ENCODE results near the gene ODF4.

ODF4 gene

DNA sequence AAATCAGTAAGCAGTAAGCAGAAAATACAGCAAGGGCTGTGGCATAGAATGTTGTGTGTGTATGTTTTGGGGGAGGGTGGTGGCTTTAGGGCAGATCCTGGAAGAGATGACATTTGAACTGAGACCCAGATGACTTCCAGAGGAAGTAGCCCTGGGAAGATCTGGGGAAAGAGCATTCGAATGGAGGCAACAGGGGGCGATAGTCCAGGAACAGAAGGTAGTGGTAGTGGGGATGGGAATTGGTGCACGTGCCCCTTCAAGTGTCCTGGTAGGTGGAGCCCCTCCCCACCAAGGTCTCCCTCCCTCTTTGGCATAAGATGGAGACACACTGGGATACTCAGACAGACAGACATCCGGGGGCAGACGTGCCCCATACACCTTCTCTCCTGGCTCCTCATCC, 15.5 kb upstream of the ODF4 start:
- no peak for DNase-seq (ENCODE audit: extremely low spot score)
- CTCF ChIA-PET, result no interaction called here
- POLR2A ChIA-PET, result no interaction called here
- no peak for TF ChIP-seq CTCF (IDR thresholded peaks at IDR 0.05; ENCODE audit: control extremely low read depth, extremely low read depth, low read depth, missing control alignments)

- no peak for TF ChIP-seq CTCF (IDR thresholded peaks at IDR 0.05; ENCODE audit: control extremely low read depth, extremely low read depth, low read depth, missing control alignments)
- POLR2A ChIA-PET, result no interaction called here
- CTCF ChIA-PET, result no interaction called here
- DNase-seq (ENCODE audit: extremely low spot score), result no peak
Measured at GRCh38 chr17:8324923-8325322, 14.7 kb upstream of the ODF4 start.

DNA sequence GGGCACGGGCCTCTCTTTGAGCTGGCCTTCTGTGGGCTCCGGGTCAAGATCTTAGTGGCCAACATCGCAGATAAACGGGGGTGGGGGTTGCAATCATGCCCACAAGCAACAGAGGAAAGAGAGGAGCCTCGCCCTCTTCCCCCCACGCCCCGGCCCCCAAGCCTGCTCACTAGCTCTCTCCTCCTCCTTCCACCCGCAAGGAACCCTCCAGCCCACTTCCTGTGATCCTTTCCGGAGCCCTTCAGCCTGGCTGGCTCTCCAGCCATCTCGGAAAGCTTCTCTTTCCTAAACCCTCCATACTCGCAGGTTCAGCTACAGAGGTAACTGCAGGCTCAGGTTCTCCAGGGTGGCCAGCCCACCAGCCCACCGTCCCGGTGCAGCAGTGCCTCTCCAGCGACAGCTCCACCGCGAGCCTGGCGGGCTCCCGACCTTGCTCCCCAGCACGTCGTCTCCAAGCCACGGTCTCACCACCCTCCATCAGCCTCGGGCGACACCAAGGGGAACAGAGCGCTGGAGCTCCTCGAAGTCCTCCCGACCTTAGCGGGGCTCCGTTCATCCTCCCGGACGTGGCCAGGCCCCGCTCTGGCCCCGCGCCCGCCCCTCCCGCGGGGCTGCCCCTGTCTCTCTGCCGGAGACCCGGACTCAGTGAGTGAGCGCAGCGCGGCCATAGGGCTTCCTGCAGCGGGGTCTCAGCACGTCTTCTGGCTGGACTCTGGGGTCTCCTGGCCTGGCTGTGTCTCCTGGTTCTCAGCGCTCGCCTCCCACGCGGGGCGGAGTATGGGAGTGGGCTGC, 12.9 kb upstream of the ODF4 start:
- ChIA-PET POLR2A (interaction anchor here (0.6 kb wide), 1 partner anchor 18 kb away, joined by 9 read pairs; no protein-coding TSS in a partner anchor), CTCF (interaction anchor here (0.9 to 1.8 kb wide), 8 partner anchors 9 to 50 kb away, joined by 3 to 7 read pairs (median 4); partner anchors contain the start of genes KRABD2, RANGRF and SLC25A35)
- no peak for TF ChIP-seq CTCF (IDR thresholded peaks at IDR 0.05; ENCODE audit: control extremely low read depth, extremely low read depth, low read depth, missing control alignments)
- peak; percentile 47 for DNase-seq (ENCODE audit: extremely low spot score)

- POLR2A ChIA-PET, result no interaction called here
- TF ChIP-seq CTCF (IDR thresholded peaks at IDR 0.05; ENCODE audit: control extremely low read depth, extremely low read depth, low read depth, missing control alignments), result no peak
- CTCF ChIA-PET, result interaction anchor here (1.0 to 1.8 kb wide), 6 partner anchors 8 to 56 kb away, joined by 3 to 7 read pairs (median 3); partner anchors contain the start of gene RANGRF
- DNase-seq (ENCODE audit: extremely low spot score), result no peak
Measured at GRCh38 chr17:8327303-8327649, 12.4 kb upstream of the ODF4 start.

GRCh38 chr17:8332128-8332527, 7.5 kb upstream of the ODF4 start:
- no peak for DNase-seq (ENCODE audit: extremely low spot score)
- ChIA-PET CTCF (interaction anchor here (1.2 to 1.3 kb wide), 2 partner anchors 258 to 272 kb away, joined by 3 read pairs; no protein-coding TSS in a partner anchor), POLR2A (no interaction called here)
- TF ChIP-seq CTCF (IDR thresholded peaks at IDR 0.05; ENCODE audit: control extremely low read depth, extremely low read depth, low read depth, missing control alignments), result no peak

DNA sequence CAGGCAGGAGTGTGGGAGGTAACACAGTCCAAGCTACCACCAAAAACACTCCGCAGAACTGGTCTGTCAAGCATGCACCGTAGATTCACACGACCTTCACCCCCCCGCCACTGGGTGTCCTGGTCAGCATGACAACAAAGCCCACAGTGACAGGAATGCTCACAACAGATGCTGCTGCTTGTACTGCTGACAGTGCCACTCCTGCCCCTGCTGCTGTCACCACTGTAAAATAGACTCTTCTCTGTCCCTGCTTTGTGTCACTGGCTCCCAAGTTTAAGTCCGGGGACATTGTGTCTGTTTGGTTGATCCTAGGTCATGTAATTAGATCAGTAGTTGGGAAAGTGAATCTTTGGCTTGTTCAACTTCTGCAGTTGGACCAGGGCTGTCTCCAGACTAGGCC, 7.0 kb upstream of the ODF4 start:
- TF ChIP-seq CTCF (IDR thresholded peaks at IDR 0.05; ENCODE audit: control extremely low read depth, extremely low read depth, low read depth, missing control alignments), result no peak
- ChIA-PET POLR2A (no interaction called here), CTCF (interaction anchor here (1.2 to 1.3 kb wide), 2 partner anchors 258 to 272 kb away, joined by 3 read pairs; no protein-coding TSS in a partner anchor)
- no peak for DNase-seq (ENCODE audit: extremely low spot score)

Measured in GM10248 (cell line).